ENCODE data around the gene WDR59. TPM values are rescaled to one million over a fixed set of nuclear protein-coding genes. Genes with fewer than 3 reads are reported as not detected.

Gene WDR59
- total and polyA plus RNA-seq, 2 donors (not counting 3 experiments of a cell fraction or from before 2014, with no cell fraction given), result 51.1 to 60.0 TPM

GRCh38 chr16:74998481-74999218 lies 13.7 kb upstream of the WDR59 start, which contains the start of gene ZNRF1:
Gene ZNRF1, plus strand, starts transcription at chr16:74999024. Its CDS starts 648 bp downstream, at chr16:74999672.
- TF ChIP-seq FOS (IDR thresholded peaks at IDR 0.05; ENCODE audit: borderline replicate concordance, insufficient read depth, low read length), result no peak
- no peak for TF ChIP-seq EZH2 (IDR thresholded peaks at IDR 0.05; ENCODE audit: borderline replicate concordance, low read depth, low read length, severe bottlenecking)
- TF ChIP-seq GATA2 (IDR thresholded peaks at IDR 0.05; ENCODE audit: insufficient read depth, insufficient read length, low read depth, low read length), result no peak
- TF ChIP-seq, protein P1, sequence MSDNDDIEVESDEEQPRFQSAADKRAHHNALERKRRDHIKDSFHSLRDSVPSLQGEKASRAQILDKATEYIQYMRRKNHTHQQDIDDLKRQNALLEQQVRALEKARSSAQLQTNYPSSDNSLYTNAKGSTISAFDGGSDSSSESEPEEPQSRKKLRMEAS (IDR thresholded peaks at IDR 0.05; ENCODE audit: insufficient read depth, insufficient read length), result no peak
- TF ChIP-seq, protein P2, sequence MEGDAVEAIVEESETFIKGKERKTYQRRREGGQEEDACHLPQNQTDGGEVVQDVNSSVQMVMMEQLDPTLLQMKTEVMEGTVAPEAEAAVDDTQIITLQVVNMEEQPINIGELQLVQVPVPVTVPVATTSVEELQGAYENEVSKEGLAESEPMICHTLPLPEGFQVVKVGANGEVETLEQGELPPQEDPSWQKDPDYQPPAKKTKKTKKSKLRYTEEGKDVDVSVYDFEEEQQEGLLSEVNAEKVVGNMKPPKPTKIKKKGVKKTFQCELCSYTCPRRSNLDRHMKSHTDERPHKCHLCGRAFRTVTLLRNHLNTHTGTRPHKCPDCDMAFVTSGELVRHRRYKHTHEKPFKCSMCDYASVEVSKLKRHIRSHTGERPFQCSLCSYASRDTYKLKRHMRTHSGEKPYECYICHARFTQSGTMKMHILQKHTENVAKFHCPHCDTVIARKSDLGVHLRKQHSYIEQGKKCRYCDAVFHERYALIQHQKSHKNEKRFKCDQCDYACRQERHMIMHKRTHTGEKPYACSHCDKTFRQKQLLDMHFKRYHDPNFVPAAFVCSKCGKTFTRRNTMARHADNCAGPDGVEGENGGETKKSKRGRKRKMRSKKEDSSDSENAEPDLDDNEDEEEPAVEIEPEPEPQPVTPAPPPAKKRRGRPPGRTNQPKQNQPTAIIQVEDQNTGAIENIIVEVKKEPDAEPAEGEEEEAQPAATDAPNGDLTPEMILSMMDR (IDR thresholded peaks at IDR 0.05; ENCODE audit: extremely low read depth in 1 of 2, insufficient read depth in 1 of 2, low read depth in 1 of 2, low read length in 2 of 2), result peak; percentile 55 to 72
- no peak for TF ChIP-seq JUN (IDR thresholded peaks at IDR 0.05; ENCODE audit: borderline replicate concordance, insufficient read depth, insufficient read length, low read depth)
- peak; percentile 69 for TF ChIP-seq POLR2AphosphoS5 (IDR thresholded peaks at IDR 0.05; ENCODE audit: insufficient read depth, low read depth, low read length)
- no peak for TF ChIP-seq MYC (IDR thresholded peaks at IDR 0.05; ENCODE audit: low read depth, low read length)
- TF ChIP-seq POLR2A (IDR thresholded peaks at IDR 0.05; ENCODE audit: low read depth, low read length), result peak; percentile 75
- POLR2A ChIA-PET, result interaction anchor here (0.8 kb wide), 1 partner anchor 110 kb away, joined by 3 read pairs; no protein-coding TSS in a partner anchor
- BruUV-seq (replicated peaks), result no TSS peak
- Histone ChIP-seq H3K9ac (replicated peaks; ENCODE audit: extremely low read depth, insufficient read depth, low read length) (peak within 1 kb of the TSS; percentile 57), H3K4me1 (ENCODE audit: control insufficient read depth, extremely low read depth, insufficient read depth, low read length) (peaks cover 21% of the 10 kb centered on the region), H3K4me3 (replicated peaks in 1 of 3; ENCODE audit: insufficient read depth in 1 of 3, low read depth in 1 of 3, low read length in 3 of 3) (peak within 1 kb of the TSS; percentile 61 to 82 (median 63)), H3K36me3 (ENCODE audit: control insufficient read depth in 2 of 2, extremely low read depth in 1 of 2, insufficient read depth in 2 of 2, low read length in 2 of 2) (no peaks in the 10 kb centered on the region), H2AFZ (ENCODE audit: low read depth, low read length) (peak within 1 kb of the TSS; percentile 55), H3K79me2 (ENCODE audit: control insufficient read depth, insufficient read depth, low read length) (peaks cover 41% of the 10 kb centered on the region), H3K27me3 (ENCODE audit: control insufficient read depth in 2 of 2, insufficient read depth in 2 of 2, low read length in 2 of 2) (no peaks in the 10 kb centered on the region), H4K20me1 (replicated peaks; ENCODE audit: control insufficient read depth, extremely low read depth, insufficient read depth, low read length) (no peaks in the 10 kb centered on the region), H3K9me1 (replicated peaks; ENCODE audit: control insufficient read depth, extremely low read depth, insufficient read depth, low read length) (no peaks in the 10 kb centered on the region), H3K4me2 (ENCODE audit: insufficient read depth, low read length) (peak within 1 kb of the TSS; percentile 80), H3K27ac (ENCODE audit: insufficient read depth, low read depth, low read length) (peak within 1 kb of the TSS; percentile 23), H3K9me3 (replicated peaks; ENCODE audit: control insufficient read depth, insufficient read depth, low read length) (no peaks in the 10 kb centered on the region)
- intact Hi-C loops (cut with micrococcal nuclease) (loop anchor here (1.0 kb wide), 2 partner anchors 13 to 113 kb away; partner anchors contain the start of gene WDR59), dilution Hi-C loops (cut with MboI; ENCODE audit: extremely low pct_ligation_motif_present, low sequenced_read_pairs) (no loop called here)
- peak; percentile 73 for FAIRE-seq
- peak; percentile 83 for DNase-seq (ENCODE audit: low read depth, low spot score)
- CTCF ChIA-PET, result interaction anchor here (0.5 to 5.9 kb wide), 39 partner anchors 9 to 208 kb away, joined by 3 to 317 read pairs (median 4); partner anchors contain the start of genes CTRB2, LDHD and WDR59
